Thyroid gland (tissue), 4 donors: Measurements from ENCODE around the gene WNT2. TPM values are rescaled to one million over a fixed set of nuclear protein-coding genes. Genes with fewer than 3 reads are reported as not detected.

Experiments
- DNase-seq, 2 donors: peaks; one replicate each; pipeline ENCODE4 v3.0.0-alpha.2; 2019
- H3K27ac ChIP-seq, 3 donors: fragments of 200-600 bp; sonication (generic); 1 replicate in 2 of 3; 2 replicates in 1 of 3; pipeline ENCODE4 v1.5.1; 2016 to 2019; ENCODE audit warnings: mild to moderate bottlenecking in 1 of 3, moderate library complexity in 1 of 3
- H3K27me3 ChIP-seq: fragments of 200-600 bp; sonication (generic); one replicate; pipeline ENCODE4 v1.5.1; 2019
- H3K36me3 ChIP-seq, 2 donors: fragments of 200-600 bp; sonication (generic); one replicate each; pipeline ENCODE4 v1.5.1; 2016 to 2019
- H3K4me1 ChIP-seq, 2 donors: fragments of 200-600 bp; sonication (generic); one replicate each; pipeline ENCODE4 v1.5.1; 2017 to 2019
- H3K4me3 ChIP-seq, 3 donors: fragments of 200-600 bp; sonication (generic); replicated peaks in 1 of 3; 1 replicate in 2 of 3; 2 replicates in 1 of 3; pipeline ENCODE4 v1.5.1; 2016; ENCODE audit warnings: mild to moderate bottlenecking in 1 of 3
- H3K9me3 ChIP-seq: fragments of 200-600 bp; sonication (generic); one replicate; pipeline ENCODE4 v1.5.1; 2017
- CTCF ChIP-seq, 6 experiments: fragments of 200-600 bp in 3 of 6; fragments of 450-650 bp in 3 of 6; sonication (generic) in 3 of 6; IDR thresholded peaks; one replicate each; pipeline ENCODE4 v1.5.1; 2016 to 2019; ENCODE audit warnings: antibody characterized with exemption in 6 of 6, mild to moderate bottlenecking in 2 of 6, inconsistent platforms in 1 of 6, moderate library complexity in 1 of 6
- POLR2A ChIP-seq, 2 donors: fragments of 450-650 bp; IDR thresholded peaks; one replicate each; pipeline ENCODE4 v1.6.1; 2017; ENCODE audit warnings: antibody characterized with exemption in 2 of 2, mild to moderate bottlenecking in 2 of 2, moderate library complexity in 1 of 2
- WGBS, 2 donors: methylation state at CpG; one replicate each; pipeline ENCODE4 v1.1.5; 2017; 5-methylcytosine and 5-hydroxymethylcytosine counted together
- intact Hi-C: fragments of 100-400 bp; cut with DNase I; formaldehyde crosslinking; loops from one replicate; pipeline ENCODE4 v1.15.1; 2023
- total RNA-seq, 4 donors: library from RNA; depleted of rRNA; stranded (reverse); fragments of >200 nt; gene quantifications; one replicate each; pipeline ENCODE4 v1.2.3, GENCODE V29; 2016

WNT2 gene
- total RNA-seq, 4 donors from 2014 or later = 0.13 to 0.89 TPM; not detected in 2

GRCh38 chr7:117349570-117349969 lies 26.7 kb upstream of the WNT2 start:
- H3K4me1 ChIP-seq = no peaks in the 10 kb centered on the region
- H3K27me3 ChIP-seq = no peaks in the 10 kb centered on the region
- DNase-seq = no peak
- 70 to 87% methylated on average over 2 of the region's 2 CpGs for WGBS, 2 donors
- no peaks in the 10 kb centered on the region for H3K36me3 ChIP-seq
- intact Hi-C loops = no loop called here
- no peaks in the 10 kb centered on the region for H3K9me3 ChIP-seq
- H3K27ac ChIP-seq = no peak overlapping the region
- no peak for TF ChIP-seq POLR2A (IDR thresholded peaks at IDR 0.05)
- no peak for TF ChIP-seq CTCF (IDR thresholded peaks at IDR 0.05)
- H3K4me3 ChIP-seq = no peak overlapping the region

GRCh38 chr7:117347962-117348672 lies 25.3 kb upstream of the WNT2 start:
- DNase-seq = no peak
- WGBS, 2 donors = 72 to 91% methylated on average over 7 of the region's 7 CpGs
- no peaks in the 10 kb centered on the region for H3K4me1 ChIP-seq
- no peaks in the 10 kb centered on the region for H3K27me3 ChIP-seq
- H3K36me3 ChIP-seq = no peaks in the 10 kb centered on the region
- H3K9me3 ChIP-seq = no peaks in the 10 kb centered on the region
- no peak overlapping the region for H3K4me3 ChIP-seq
- TF ChIP-seq POLR2A (IDR thresholded peaks at IDR 0.05) = no peak
- no peak for TF ChIP-seq CTCF (IDR thresholded peaks at IDR 0.05)
- intact Hi-C loops = no loop called here
- H3K27ac ChIP-seq = no peak overlapping the region

- WGBS, 2 donors = 69 to 74% methylated on average over 6 of the region's 6 CpGs
- intact Hi-C loops = no loop called here
- H3K27ac ChIP-seq = no peak overlapping the region
These were observed 24.6 kb upstream of the WNT2 start for GRCh38 chr7:117347480-117347879.

GRCh38 chr7:117346161-117346560 lies 23.3 kb upstream of the WNT2 start:
- TF ChIP-seq POLR2A (IDR thresholded peaks at IDR 0.05) (no peak), CTCF (IDR thresholded peaks at IDR 0.05) (no peak)
- no peaks in the 10 kb centered on the region for H3K36me3 ChIP-seq
- no peaks in the 10 kb centered on the region for H3K27me3 ChIP-seq
- no peaks in the 10 kb centered on the region for H3K4me1 ChIP-seq
- intact Hi-C loops = no loop called here
- no peaks in the 10 kb centered on the region for H3K9me3 ChIP-seq
- no peak overlapping the region for H3K27ac ChIP-seq
- no peak for DNase-seq
- no peak overlapping the region for H3K4me3 ChIP-seq

More at GRCh38 chr7:117347480-117347879, 24.6 kb upstream of the WNT2 start:
- DNase-seq = no peak
- Histone ChIP-seq H3K4me3 (no peak overlapping the region), H3K9me3 (no peaks in the 10 kb centered on the region), H3K27me3 (no peaks in the 10 kb centered on the region), H3K4me1 (no peaks in the 10 kb centered on the region), H3K36me3 (no peaks in the 10 kb centered on the region)
- no peak for TF ChIP-seq POLR2A (IDR thresholded peaks at IDR 0.05)

GRCh38 chr7:117338020-117338419 lies 15.2 kb upstream of the WNT2 start:
- DNase-seq = no peak
- Histone ChIP-seq H3K4me3 (no peak overlapping the region), H3K27ac (no peak overlapping the region), H3K9me3 (no peaks in the 10 kb centered on the region), H3K4me1 (no peaks in the 10 kb centered on the region), H3K27me3 (no peaks in the 10 kb centered on the region), H3K36me3 (no peaks in the 10 kb centered on the region)
- TF ChIP-seq CTCF (IDR thresholded peaks at IDR 0.05) (no peak), POLR2A (IDR thresholded peaks at IDR 0.05) (no peak)
- WGBS, 2 donors = 79 to 83% methylated on average over 1 of the region's 1 CpG
- intact Hi-C loops = no loop called here
